HepG2 (cell line): Measurements from ENCODE around the gene NEURL3. TPM values are rescaled to one million over a fixed set of nuclear protein-coding genes. Genes with fewer than 3 reads are reported as not detected.

Source experiments
- ATAC-seq: fragments of 200-7000 bp; cut with Tn5 transposase; 3 replicates; pipeline ENCODE4 v1.9.1; 2020; ENCODE audit warnings: mild to moderate bottlenecking, moderate library complexity
- BruUV-seq: library from RNA; stranded (reverse); fragments of 400-500 nt; replicated peaks from 2 replicates; lab custom pipeline; 2021; lab: Mats Ljungman, UMichigan
- CTCF ChIA-PET: fragments of 300-600 bp; formaldehyde crosslinking; extraction: SDS; loops from one replicate; lab custom pipeline; 2021; ENCODE audit warnings: low total read pairs, inconsistent platforms, low intra/inter-chr PET ratio; lab: Yijun Ruan, JAX
- POLR2A ChIA-PET: fragments of 350-600 bp; sonication (Branson Sonifier 250); formaldehyde crosslinking; loops from one replicate; lab custom pipeline; 2020; ENCODE audit warnings: antibody characterized with exemption, inconsistent platforms; lab: Yijun Ruan, JAX
- DNase-seq: peaks from one replicate; pipeline ENCODE4 v3.0.0-alpha.2; 2015; ENCODE audit warnings: low spot score
- FAIRE-seq: peaks from 3 replicates; lab custom pipeline; 2011; peaks lifted over from hg19 to GRCh38; lab: Jason Lieb, UNC
- H2AFZ ChIP-seq: one replicate; pipeline ENCODE4 v1.6.1; 2011; ENCODE audit warnings: low read length, inconsistent platforms
- H3K27ac ChIP-seq: fragments of 300-600 bp; 3 replicates; pipeline ENCODE4 v1.8.0; 2011; ENCODE audit warnings: mixed run types, mild to moderate bottlenecking, mixed read lengths, low read length, inconsistent platforms; ENCODE audit not compliant: insufficient read depth; ENCODE audit errors: extremely low read length
- H3K27me3 ChIP-seq, 2 experiments: fragments of 200-600 bp in 1 of 2; 2 replicates in 1 of 2; 3 replicates in 1 of 2; pipeline versions ENCODE4 v1.6.0 to v1.8.0; 2011; ENCODE audit warnings: low read length in 2 of 2, mild to moderate bottlenecking in 2 of 2, moderate library complexity in 2 of 2, inconsistent platforms in 1 of 2; ENCODE audit not compliant: insufficient read depth in 2 of 2, control insufficient read depth in 1 of 2
- H3K36me3 ChIP-seq, 2 experiments: fragments of 200-600 bp in 1 of 2; replicated peaks in 1 of 2; 2 replicates in 1 of 2; 3 replicates in 1 of 2; pipeline versions ENCODE4 v1.5.1 to v1.8.0; 2011; ENCODE audit warnings: low read length in 2 of 2, inconsistent platforms in 1 of 2; ENCODE audit not compliant: insufficient read depth in 2 of 2, control insufficient read depth in 1 of 2
- H3K4me1 ChIP-seq: 2 replicates; pipeline ENCODE4 v1.5.1; 2012; ENCODE audit warnings: low read length, inconsistent platforms; ENCODE audit not compliant: insufficient read depth
- H3K4me2 ChIP-seq: 2 replicates; pipeline ENCODE4 v1.6.0; 2011; ENCODE audit warnings: low read depth, low read length, inconsistent platforms
- H3K4me3 ChIP-seq, 3 experiments: fragments of 200-600 bp in 1 of 3; sonication (generic), shearing (Covaris generic) in 1 of 3; replicated peaks in 1 of 3; 2 replicates each; pipeline ENCODE4 v1.5.1; 2011 to 2016; ENCODE audit warnings: low read length in 3 of 3, inconsistent platforms in 2 of 3, low read depth in 2 of 3, mild to moderate bottlenecking in 2 of 3, control low read depth in 1 of 3, mixed read lengths in 1 of 3; ENCODE audit not compliant: insufficient read depth in 1 of 3
- H3K79me2 ChIP-seq: one replicate; pipeline ENCODE4 v1.6.1; 2011; ENCODE audit warnings: low read length, inconsistent platforms; ENCODE audit not compliant: insufficient read depth
- H3K9ac ChIP-seq: 2 replicates; pipeline ENCODE4 v1.6.0; 2011; ENCODE audit warnings: mild to moderate bottlenecking, low read depth, low read length, inconsistent platforms; ENCODE audit not compliant: insufficient read depth
- H3K9me3 ChIP-seq: 2 replicates; pipeline ENCODE4 v1.5.1; 2012; ENCODE audit warnings: mild to moderate bottlenecking, low read length
- H4K20me1 ChIP-seq: 2 replicates; pipeline ENCODE4 v1.6.0; 2011; ENCODE audit warnings: inconsistent platforms, mild to moderate bottlenecking, low read length, moderate library complexity; ENCODE audit not compliant: insufficient read depth
- BHLHE40 ChIP-seq: IDR thresholded peaks from 2 replicates; pipeline ENCODE4 v1.6.1; 2011; ENCODE audit warnings: low read length, improper control_type of control experiment
- CREB3 ChIP-seq: sonication (generic); formaldehyde crosslinking; IDR thresholded peaks from 2 replicates; pipeline ENCODE4 v1.5.0; 2020; ENCODE audit warnings: missing genetic modification reagents
- ERF ChIP-seq: IDR thresholded peaks from 2 replicates; pipeline ENCODE4 v1.6.1; 2018; ENCODE audit warnings: missing biosample characterization, missing genetic modification reagents
- KLF16 ChIP-seq, 2 experiments: sonication (generic) in 1 of 2; formaldehyde crosslinking in 1 of 2; IDR thresholded peaks; 2 replicates each; pipeline versions ENCODE4 v1.6.1 to v1.8.0; 2016 to 2023; ENCODE audit warnings: missing genetic modification reagents in 2 of 2, missing compliant biosample characterization in 1 of 2
- NAIF1 ChIP-seq: sonication (generic); formaldehyde crosslinking; IDR thresholded peaks from 2 replicates; pipeline ENCODE4 v1.5.0; 2020; ENCODE audit warnings: mild to moderate bottlenecking, missing genetic modification reagents, borderline replicate concordance
- NCOA2 ChIP-seq: sonication (generic); formaldehyde crosslinking; IDR thresholded peaks from 2 replicates; pipeline ENCODE4 v1.8.0; 2022; ENCODE audit warnings: inconsistent platforms
- POLR2AphosphoS5 ChIP-seq: IDR thresholded peaks from 2 replicates; pipeline ENCODE4 v1.6.1; 2012; ENCODE audit warnings: low read depth, low read length
- SETDB1 ChIP-seq: sonication (generic); formaldehyde crosslinking; IDR thresholded peaks from 2 replicates; pipeline ENCODE4 v1.5.1; 2020; ENCODE audit warnings: missing genetic modification reagents, mild to moderate bottlenecking, borderline replicate concordance
- ZNF263 ChIP-seq: sonication (generic); formaldehyde crosslinking; IDR thresholded peaks from 2 replicates; pipeline ENCODE4 v1.4.0; 2020; ENCODE audit warnings: missing genetic modification reagents
- ZNF615 ChIP-seq: sonication (generic); formaldehyde crosslinking; IDR thresholded peaks from 2 replicates; pipeline ENCODE4 v1.5.0; 2020; ENCODE audit warnings: mild to moderate bottlenecking, missing genetic modification reagents, borderline replicate concordance
- ZNF691 ChIP-seq: sonication (generic); formaldehyde crosslinking; IDR thresholded peaks from 2 replicates; pipeline ENCODE4 v1.4.0; 2020; ENCODE audit warnings: missing genetic modification reagents, low read depth, mild to moderate bottlenecking, borderline replicate concordance
- ZNF747 ChIP-seq: sonication (generic); formaldehyde crosslinking; IDR thresholded peaks from 2 replicates; pipeline ENCODE4 v1.8.1; 2023; ENCODE audit warnings: missing genetic modification reagents, mild to moderate bottlenecking, borderline replicate concordance
- ZNF775 ChIP-seq: sonication (generic); formaldehyde crosslinking; IDR thresholded peaks from 2 replicates; pipeline ENCODE4 v1.4.0; 2020; ENCODE audit warnings: missing genetic modification reagents, mild to moderate bottlenecking, moderate library complexity, borderline replicate concordance
- WGBS: methylation state at CpG from one replicate; pipeline ENCODE4 v1.1.6; 2017; ENCODE audit warnings: low lambda C conversion rate; 5-methylcytosine and 5-hydroxymethylcytosine counted together
- in situ Hi-C: cut with HindIII; loops from 2 replicates; pipeline ENCODE4 v1.10.0; 2017; ENCODE audit warnings: low pct_unique_long_range_greater_than_20kb; ENCODE audit not compliant: extremely low pct_ligation_motif_present
- intact Hi-C: fragments of 100-400 bp; cut with micrococcal nuclease; formaldehyde crosslinking; loops from one replicate; pipeline ENCODE4 v1.10.0; 2022; ENCODE audit not compliant: unreplicated experiment
- polyA plus RNA-seq, 8 experiments: library from polyadenylated mRNA; depleted of rRNA in 3 of 8; stranded (reverse) in 7 of 8; unstranded in 1 of 8; fragments of >200 nt; fragmentation: Illumina TruSeq in 4 of 8; extraction: Trizol in 4 of 8; gene quantifications; 2 replicates each; pipeline versions ENCODE4 v1.2.1 to v1.2.3, GENCODE V29; 2011 to 2016; ENCODE audit warnings: low read depth in 4 of 8, missing spikeins in 1 of 8, mixed read lengths in 1 of 8; ENCODE audit not compliant: insufficient read depth in 1 of 8
- total RNA-seq, 5 experiments: library from RNA; depleted of rRNA; stranded (reverse); fragments of >200 nt; fragmentation: Illumina TruSeq; extraction: Trizol; gene quantifications; 2 replicates each; pipeline ENCODE4 v1.2.3, GENCODE V29; 2016; ENCODE audit warnings: low read depth in 1 of 5
- TF ChIP-seq, protein P1 (sequence below): sonication (generic); formaldehyde crosslinking; IDR thresholded peaks from 2 replicates; pipeline ENCODE4 v1.4.0; 2020; ENCODE audit warnings: missing genetic modification reagents
- TF ChIP-seq, protein P2 (sequence below): sonication (generic); formaldehyde crosslinking; IDR thresholded peaks from 2 replicates; pipeline ENCODE4 v1.9.0; 2022; ENCODE audit warnings: low read depth, missing genetic modification reagents

Gene NEURL3
- total and polyA plus RNA-seq, 2 of the 13 experiments (the other 11 are each of a cell fraction or from before 2014, with no cell fraction given) = 0.16 to 1.2 TPM

- Histone ChIP-seq H3K4me1 (peaks cover 70% of the 10 kb centered on the region), H3K27me3 (no peaks in the 10 kb centered on the region), H2AFZ (no peak overlapping the region), H3K9ac (no peak overlapping the region), H3K79me2 (no peaks in the 10 kb centered on the region), H3K4me2 (peak overlapping the region; percentile 95; the same call in 1 of the 2 replicates), H3K9me3 (no peaks in the 10 kb centered on the region), H3K4me3 (no peak overlapping the region), H3K36me3 (no peaks in the 10 kb centered on the region), H4K20me1 (no peaks in the 10 kb centered on the region), H3K27ac (no peak overlapping the region)
- POLR2A ChIA-PET = interaction anchor here (1.4 to 1.6 kb wide), 2 partner anchors 84 to 263 kb away, joined by 3 to 4 read pairs; partner anchors contain the start of gene CNNM3
- CTCF ChIA-PET = no interaction called here
- 88% methylated on average over 16 of the region's 16 CpGs for WGBS
- DNase-seq (no peak), FAIRE-seq (no peak), ATAC-seq (no peak)
- in situ Hi-C loops (no loop called here), intact Hi-C loops (loop anchor here (5.0 kb wide), 2 partner anchors 49 to 79 kb away; no protein-coding TSS in a partner anchor)
- BruUV-seq = no TSS peak
- TF ChIP-seq, protein P1, sequence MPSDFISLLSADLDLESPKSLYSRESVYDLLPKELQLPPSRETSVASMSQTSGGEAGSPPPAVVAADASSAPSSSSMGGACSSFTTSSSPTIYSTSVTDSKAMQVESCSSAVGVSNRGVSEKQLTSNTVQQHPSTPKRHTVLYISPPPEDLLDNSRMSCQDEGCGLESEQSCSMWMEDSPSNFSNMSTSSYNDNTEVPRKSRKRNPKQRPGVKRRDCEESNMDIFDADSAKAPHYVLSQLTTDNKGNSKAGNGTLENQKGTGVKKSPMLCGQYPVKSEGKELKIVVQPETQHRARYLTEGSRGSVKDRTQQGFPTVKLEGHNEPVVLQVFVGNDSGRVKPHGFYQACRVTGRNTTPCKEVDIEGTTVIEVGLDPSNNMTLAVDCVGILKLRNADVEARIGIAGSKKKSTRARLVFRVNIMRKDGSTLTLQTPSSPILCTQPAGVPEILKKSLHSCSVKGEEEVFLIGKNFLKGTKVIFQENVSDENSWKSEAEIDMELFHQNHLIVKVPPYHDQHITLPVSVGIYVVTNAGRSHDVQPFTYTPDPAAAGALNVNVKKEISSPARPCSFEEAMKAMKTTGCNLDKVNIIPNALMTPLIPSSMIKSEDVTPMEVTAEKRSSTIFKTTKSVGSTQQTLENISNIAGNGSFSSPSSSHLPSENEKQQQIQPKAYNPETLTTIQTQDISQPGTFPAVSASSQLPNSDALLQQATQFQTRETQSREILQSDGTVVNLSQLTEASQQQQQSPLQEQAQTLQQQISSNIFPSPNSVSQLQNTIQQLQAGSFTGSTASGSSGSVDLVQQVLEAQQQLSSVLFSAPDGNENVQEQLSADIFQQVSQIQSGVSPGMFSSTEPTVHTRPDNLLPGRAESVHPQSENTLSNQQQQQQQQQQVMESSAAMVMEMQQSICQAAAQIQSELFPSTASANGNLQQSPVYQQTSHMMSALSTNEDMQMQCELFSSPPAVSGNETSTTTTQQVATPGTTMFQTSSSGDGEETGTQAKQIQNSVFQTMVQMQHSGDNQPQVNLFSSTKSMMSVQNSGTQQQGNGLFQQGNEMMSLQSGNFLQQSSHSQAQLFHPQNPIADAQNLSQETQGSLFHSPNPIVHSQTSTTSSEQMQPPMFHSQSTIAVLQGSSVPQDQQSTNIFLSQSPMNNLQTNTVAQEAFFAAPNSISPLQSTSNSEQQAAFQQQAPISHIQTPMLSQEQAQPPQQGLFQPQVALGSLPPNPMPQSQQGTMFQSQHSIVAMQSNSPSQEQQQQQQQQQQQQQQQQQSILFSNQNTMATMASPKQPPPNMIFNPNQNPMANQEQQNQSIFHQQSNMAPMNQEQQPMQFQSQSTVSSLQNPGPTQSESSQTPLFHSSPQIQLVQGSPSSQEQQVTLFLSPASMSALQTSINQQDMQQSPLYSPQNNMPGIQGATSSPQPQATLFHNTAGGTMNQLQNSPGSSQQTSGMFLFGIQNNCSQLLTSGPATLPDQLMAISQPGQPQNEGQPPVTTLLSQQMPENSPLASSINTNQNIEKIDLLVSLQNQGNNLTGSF (CRISPR knock-in tag) = no peak
- TF ChIP-seq KLF16 (CRISPR knock-in tag; IDR thresholded peaks at IDR 0.05) = no peak
- no peak for TF ChIP-seq ZNF747 (CRISPR knock-in tag)
- no peak for TF ChIP-seq SETDB1 (CRISPR knock-in tag)
- 0 out of 2 replicates have a peak, but pooled peaks have one; percentile 9 for TF ChIP-seq POLR2AphosphoS5
- no peak for TF ChIP-seq NAIF1
- TF ChIP-seq ZNF615 = no peak
- no peak for TF ChIP-seq NCOA2 (CRISPR knock-in tag)
- TF ChIP-seq ZNF691 (CRISPR knock-in tag) = no peak
- no peak for TF ChIP-seq CREB3
- TF ChIP-seq ERF (CRISPR knock-in tag) = no peak
- TF ChIP-seq ZNF263 = 0 out of 2 replicates have a peak, but pooled peaks have one; percentile 37
- TF ChIP-seq BHLHE40 = no peak
- TF ChIP-seq, protein P2, sequence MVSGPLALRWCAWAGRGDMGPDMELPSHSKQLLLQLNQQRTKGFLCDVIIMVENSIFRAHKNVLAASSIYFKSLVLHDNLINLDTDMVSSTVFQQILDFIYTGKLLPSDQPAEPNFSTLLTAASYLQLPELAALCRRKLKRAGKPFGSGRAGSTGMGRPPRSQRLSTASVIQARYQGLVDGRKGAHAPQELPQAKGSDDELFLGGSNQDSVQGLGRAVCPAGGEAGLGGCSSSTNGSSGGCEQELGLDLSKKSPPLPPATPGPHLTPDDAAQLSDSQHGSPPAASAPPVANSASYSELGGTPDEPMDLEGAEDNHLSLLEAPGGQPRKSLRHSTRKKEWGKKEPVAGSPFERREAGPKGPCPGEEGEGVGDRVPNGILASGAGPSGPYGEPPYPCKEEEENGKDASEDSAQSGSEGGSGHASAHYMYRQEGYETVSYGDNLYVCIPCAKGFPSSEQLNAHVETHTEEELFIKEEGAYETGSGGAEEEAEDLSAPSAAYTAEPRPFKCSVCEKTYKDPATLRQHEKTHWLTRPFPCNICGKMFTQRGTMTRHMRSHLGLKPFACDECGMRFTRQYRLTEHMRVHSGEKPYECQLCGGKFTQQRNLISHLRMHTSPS = no peak
- TF ChIP-seq ZNF775 = no peak
Observed at GRCh38 chr2:96553176-96553956, 48.2 kb upstream of the NEURL3 start.
